ENCODE measurements around the gene HEXD. TPM values are rescaled to one million over a fixed set of nuclear protein-coding genes. Genes with fewer than 3 reads are reported as not detected.

HEXD gene
- total and polyA plus RNA-seq, 2 donors (not counting 3 experiments of a cell fraction or from before 2014, with no cell fraction given), result 12.9 to 18.6 TPM

GRCh38 chr17:82374626-82375331 is 43.4 kb upstream of the HEXD start:
- Histone ChIP-seq H3K9me1 (replicated peaks; ENCODE audit: control insufficient read depth, extremely low read depth, insufficient read depth, low read length) (no peaks in the 10 kb centered on the region), H3K4me2 (ENCODE audit: insufficient read depth, low read length) (no peak overlapping the region), H3K27ac (ENCODE audit: insufficient read depth, low read depth, low read length) (no peak overlapping the region), H3K27me3 (ENCODE audit: control insufficient read depth in 2 of 2, insufficient read depth in 2 of 2, low read length in 2 of 2) (peaks cover 29 to 31% of the 10 kb centered on the region in 2 experiments), H3K4me1 (ENCODE audit: control insufficient read depth, extremely low read depth, insufficient read depth, low read length) (no peaks in the 10 kb centered on the region), H3K36me3 (ENCODE audit: control insufficient read depth in 2 of 2, extremely low read depth in 1 of 2, insufficient read depth in 2 of 2, low read length in 2 of 2) (no peaks in the 10 kb centered on the region), H4K20me1 (replicated peaks; ENCODE audit: control insufficient read depth, extremely low read depth, insufficient read depth, low read length) (no peaks in the 10 kb centered on the region), H2AFZ (ENCODE audit: low read depth, low read length) (no peak overlapping the region), H3K79me2 (ENCODE audit: control insufficient read depth, insufficient read depth, low read length) (no peaks in the 10 kb centered on the region), H3K4me3 (replicated peaks in 1 of 3; ENCODE audit: insufficient read depth in 1 of 3, low read depth in 1 of 3, low read length in 3 of 3) (no peak overlapping the region), H3K9ac (replicated peaks; ENCODE audit: extremely low read depth, insufficient read depth, low read length) (no peak overlapping the region), H3K9me3 (replicated peaks; ENCODE audit: control insufficient read depth, insufficient read depth, low read length) (no peaks in the 10 kb centered on the region)
- CTCF ChIA-PET, result no interaction called here
- no TSS peak for BruUV-seq (replicated peaks)
- DNase-seq (ENCODE audit: low read depth, low spot score) (no peak), FAIRE-seq (no peak)
- TF ChIP-seq MAX (IDR thresholded peaks at IDR 0.05; ENCODE audit: insufficient read depth, insufficient read length) (no peak), JUN (IDR thresholded peaks at IDR 0.05; ENCODE audit: borderline replicate concordance, insufficient read depth, insufficient read length, low read depth) (no peak), POLR2AphosphoS5 (IDR thresholded peaks at IDR 0.05; ENCODE audit: insufficient read depth, low read depth, low read length) (no peak), CTCF (IDR thresholded peaks at IDR 0.05; ENCODE audit: extremely low read depth in 1 of 2, insufficient read depth in 1 of 2, low read depth in 1 of 2, low read length in 2 of 2) (no peak), FOS (IDR thresholded peaks at IDR 0.05; ENCODE audit: borderline replicate concordance, insufficient read depth, low read length) (no peak), GATA2 (IDR thresholded peaks at IDR 0.05; ENCODE audit: insufficient read depth, insufficient read length, low read depth, low read length) (no peak), POLR2A (IDR thresholded peaks at IDR 0.05; ENCODE audit: low read depth, low read length) (no peak), EZH2 (IDR thresholded peaks at IDR 0.05; ENCODE audit: borderline replicate concordance, low read depth, low read length, severe bottlenecking) (no peak), MYC (IDR thresholded peaks at IDR 0.05; ENCODE audit: low read depth, low read length) (no peak)
- intact Hi-C loops (cut with micrococcal nuclease), result no loop called here
- POLR2A ChIA-PET, result no interaction called here
- dilution Hi-C loops (cut with MboI; ENCODE audit: extremely low pct_ligation_motif_present, low sequenced_read_pairs), result no loop called here

All from endothelial cell of umbilical vein (primary cell).